Measurements from ENCODE around the gene BICRA.

GRCh38 chr19:47601180-47601904 lies 7.6 kb upstream of the BICRA start:
- TF ChIP-seq EZH2 (IDR thresholded peaks at IDR 0.05; ENCODE audit: low read depth) (no peak), CTCF (conservative IDR thresholded peaks at IDR 0.05) (no peak)
